H54 (cell line): ENCODE data around the gene AICDA.

Experiments used
- DNase-seq: peaks from one replicate; pipeline ENCODE4 v3.0.0; 2011; ENCODE audit warnings: low spot score, mixed read lengths; ENCODE audit not compliant: insufficient read length
- FAIRE-seq: peaks from 3 replicates; lab custom pipeline; 2011; peaks lifted over from hg19 to GRCh38; lab: Jason Lieb, UNC
- POLR2A ChIP-seq: IDR thresholded peaks from 2 replicates; pipeline ENCODE4 v1.6.1; 2011; ENCODE audit warnings: low read depth, mild to moderate bottlenecking, low read length

The AICDA gene

GRCh38 chr12:8556531-8557097 is 56.0 kb downstream of the AICDA start:
- no peak for TF ChIP-seq POLR2A
- no peak for DNase-seq
- FAIRE-seq: no peak

- FAIRE-seq (no peak), DNase-seq (no peak)
- TF ChIP-seq POLR2A: no peak
These were observed 58.0 kb downstream of the AICDA start for GRCh38 chr12:8554451-8555195.

- DNase-seq (no peak), FAIRE-seq (no peak)
- TF ChIP-seq POLR2A: no peak
These were observed 59.5 kb downstream of the AICDA start for GRCh38 chr12:8553088-8553627.
